Fibroblast of peridontal ligament (primary cell): ENCODE measurements around the gene SLC9A9.

ENCODE experiments used
- DNase-seq: peaks from one replicate; pipeline ENCODE4 v3.0.0-alpha.2; 2010; ENCODE audit errors: extremely low read depth

Gene SLC9A9

GRCh38 chr3:143326983-143327778 is 521.1 kb downstream of the SLC9A9 start:
- DNase-seq = no peak

GRCh38 chr3:143321058-143321769 is 527.1 kb downstream of the SLC9A9 start:
- DNase-seq = no peak

GRCh38 chr3:143315766-143316165 is 532.5 kb downstream of the SLC9A9 start:
- DNase-seq = no peak

GRCh38 chr3:143314251-143315093 is 533.8 kb downstream of the SLC9A9 start:
- DNase-seq = peak; percentile 93

- no peak for DNase-seq
Observed at GRCh38 chr3:143313893-143314188, 534.4 kb downstream of the SLC9A9 start.

GRCh38 chr3:143313025-143313892 is 535.0 kb downstream of the SLC9A9 start:
- no peak for DNase-seq

GRCh38 chr3:143311096-143311495 is 537.2 kb downstream of the SLC9A9 start:
- DNase-seq = peak; percentile 64

GRCh38 chr3:143309705-143310104 is 538.6 kb downstream of the SLC9A9 start:
- DNase-seq = peak; percentile 58

- DNase-seq = peak; percentile 57
Observed at GRCh38 chr3:143307613-143308183, 540.6 kb downstream of the SLC9A9 start.

- no peak for DNase-seq
Observed at GRCh38 chr3:143306407-143306806, 541.9 kb downstream of the SLC9A9 start.

GRCh38 chr3:143302638-143303171 is 545.6 kb downstream of the SLC9A9 start:
- peak; percentile 68 for DNase-seq

- DNase-seq = no peak
Observed at GRCh38 chr3:143301031-143301901, 547.0 kb downstream of the SLC9A9 start.

- DNase-seq = no peak
Observed at GRCh38 chr3:143298886-143299535, 549.3 kb downstream of the SLC9A9 start.

GRCh38 chr3:143298380-143298779 is 549.9 kb downstream of the SLC9A9 start:
- DNase-seq = no peak

GRCh38 chr3:143295201-143296080 is 552.8 kb downstream of the SLC9A9 start:
- DNase-seq = no peak

GRCh38 chr3:143294188-143294587 is 554.1 kb downstream of the SLC9A9 start:
- DNase-seq = no peak

- DNase-seq = no peak
Observed at GRCh38 chr3:143291836-143292447, 556.3 kb downstream of the SLC9A9 start.

GRCh38 chr3:143288944-143289343 is 559.3 kb downstream of the SLC9A9 start:
- DNase-seq = no peak
